OCI-LY7 (cell line): ENCODE data around the gene RAP1B. TPM values are rescaled to one million over a fixed set of nuclear protein-coding genes. Genes with fewer than 3 reads are reported as not detected.

Source experiments
- BruUV-seq: library from RNA; stranded (reverse); fragments of 400-500 nt; replicated peaks from 2 replicates; lab custom pipeline; 2021; lab: Mats Ljungman, UMichigan
- CTCF ChIA-PET: fragments of 300-600 bp; sonication (Branson Sonifier 250); formaldehyde crosslinking; loops from one replicate; lab custom pipeline; 2022; ENCODE audit warnings: antibody characterized with exemption; ENCODE audit not compliant: unreplicated experiment; lab: Charles Lee
- POLR2A ChIA-PET: fragments of 300-600 bp; sonication (Branson Sonifier 250); formaldehyde crosslinking; loops from one replicate; lab custom pipeline; 2022; ENCODE audit warnings: antibody characterized with exemption; lab: Charles Lee
- DNase-seq: peaks from one replicate; pipeline ENCODE4 v3.0.0-alpha.2; 2015; ENCODE audit warnings: low spot score
- H2AFZ ChIP-seq: fragments of 200-600 bp; sonication (generic), shearing (Covaris generic); 2 replicates; pipeline ENCODE4 v1.6.1; 2014; ENCODE audit warnings: mild to moderate bottlenecking, antibody characterized with exemption, low read length, moderate library complexity
- H3K27ac ChIP-seq: fragments of 200-600 bp; sonication (generic); 2 replicates; pipeline ENCODE4 v1.5.1; 2014; ENCODE audit warnings: mixed run types, low read depth, mild to moderate bottlenecking, moderate library complexity, low read length, inconsistent platforms; ENCODE audit not compliant: poor library complexity, severe bottlenecking
- H3K36me3 ChIP-seq: fragments of 200-600 bp; sonication (generic); 2 replicates; pipeline ENCODE4 v1.6.1; 2014; ENCODE audit warnings: mild to moderate bottlenecking, antibody characterized with exemption, low read length, moderate library complexity, mixed read lengths; ENCODE audit not compliant: insufficient read depth
- H3K4me1 ChIP-seq: fragments of 200-600 bp; sonication (generic); 2 replicates; pipeline ENCODE4 v1.5.1; 2014; ENCODE audit warnings: mild to moderate bottlenecking, low read length; ENCODE audit not compliant: insufficient read depth, poor library complexity, severe bottlenecking
- H3K4me2 ChIP-seq: fragments of 200-600 bp; sonication (generic); 2 replicates; pipeline ENCODE4 v1.6.1; 2014; ENCODE audit warnings: mild to moderate bottlenecking, low read length
- H3K4me3 ChIP-seq: fragments of 200-600 bp; sonication (generic); 2 replicates; pipeline ENCODE4 v1.5.1; 2014; ENCODE audit warnings: mild to moderate bottlenecking, low read depth, low read length; ENCODE audit not compliant: poor library complexity, severe bottlenecking
- H3K79me2 ChIP-seq: fragments of 200-600 bp; sonication (generic); 2 replicates; pipeline ENCODE4 v1.6.1; 2016; ENCODE audit warnings: low read depth, mild to moderate bottlenecking, low read length, moderate library complexity, mixed read lengths; ENCODE audit not compliant: insufficient read depth
- H3K9me2 ChIP-seq: fragments of 200-600 bp; sonication (generic); 2 replicates; pipeline ENCODE4 v1.6.1; 2016; ENCODE audit warnings: mild to moderate bottlenecking, low read length, mixed read lengths; ENCODE audit not compliant: insufficient read depth
- H3K9me3 ChIP-seq: fragments of 200-600 bp; sonication (generic); 2 replicates; pipeline ENCODE4 v1.6.1; 2014; ENCODE audit warnings: mild to moderate bottlenecking, mixed run types, low read length, mixed read lengths
- H4K20me1 ChIP-seq: fragments of 200-600 bp; sonication (generic); 2 replicates; pipeline ENCODE4 v1.6.1; 2014; ENCODE audit warnings: mild to moderate bottlenecking, antibody characterized with exemption, low read length, moderate library complexity, mixed read lengths; ENCODE audit not compliant: insufficient read depth
- CTCF ChIP-seq: fragments of 200-600 bp; sonication (generic); conservative IDR thresholded peaks from 2 replicates; pipeline ENCODE4 v1.5.1; 2014; ENCODE audit warnings: mild to moderate bottlenecking, antibody characterized with exemption, low read length, moderate library complexity, mixed read lengths
- EZH2phosphoT487 ChIP-seq: fragments of 200-600 bp; sonication (generic); IDR thresholded peaks from 2 replicates; pipeline ENCODE4 v1.6.1; 2018; ENCODE audit warnings: low read depth, borderline replicate concordance, mild to moderate bottlenecking, mixed run types, antibody characterized with exemption, low read length, moderate library complexity, mixed read lengths
- intact Hi-C: fragments of 100-400 bp; cut with micrococcal nuclease; formaldehyde crosslinking; loops from one replicate; pipeline ENCODE4 v1.10.0; 2022; ENCODE audit not compliant: unreplicated experiment
- total RNA-seq, 2 experiments: library from RNA; depleted of rRNA in 1 of 2; stranded (reverse); fragments of >200 nt in 1 of 2; shearing (Covaris generic) in 1 of 2; gene quantifications; 2 replicates each; pipeline ENCODE4 v1.2.3, GENCODE V29; 2014 to 2022

RAP1B gene
- total RNA-seq, 2 experiments from 2014 or later, result 100 to 166 TPM

- no peaks in the 10 kb centered on the region for H4K20me1 ChIP-seq
- intact Hi-C loops, result no loop called here
- H2AFZ ChIP-seq, result no peak overlapping the region
- H3K4me2 ChIP-seq, result no peak overlapping the region
- no peak overlapping the region for H3K27ac ChIP-seq
- ChIA-PET CTCF (no interaction called here), POLR2A (interaction anchor here (0.6 kb wide), 2 partner anchors 83 to 1657 kb away, joined by 3 read pairs; no protein-coding TSS in a partner anchor)
- H3K36me3 ChIP-seq, result peaks cover 6% of the 10 kb centered on the region; the same call in 1 of the 2 replicates
- DNase-seq, result peak; percentile 61
- H3K4me1 ChIP-seq, result peaks cover 23% of the 10 kb centered on the region
- H3K9me3 ChIP-seq, result peaks cover 36% of the 10 kb centered on the region
- H3K9me2 ChIP-seq, result no peaks in the 10 kb centered on the region
- H3K4me3 ChIP-seq, result no peak overlapping the region
- no TSS peak for BruUV-seq
- H3K79me2 ChIP-seq, result no peaks in the 10 kb centered on the region
- no peak for TF ChIP-seq CTCF
- TF ChIP-seq EZH2phosphoT487, result no peak
Observed at GRCh38 chr12:68589194-68589593, 21.5 kb upstream of the RAP1B start.

- Histone ChIP-seq H2AFZ (peak overlapping the region; percentile 75), H3K27ac (peak overlapping the region; percentile 78), H4K20me1 (no peaks in the 10 kb centered on the region), H3K9me3 (peaks cover 38% of the 10 kb centered on the region), H3K4me2 (peak overlapping the region; percentile 56), H3K4me1 (peaks cover 42% of the 10 kb centered on the region), H3K9me2 (no peaks in the 10 kb centered on the region), H3K4me3 (peak overlapping the region; percentile 38), H3K36me3 (peaks cover 6% of the 10 kb centered on the region; the same call in 1 of the 2 replicates), H3K79me2 (no peaks in the 10 kb centered on the region)
- POLR2A ChIA-PET, result interaction anchor here (0.7 to 6.3 kb wide), 6 partner anchors 8 to 567 kb away, joined by 3 to 64 read pairs (median 3); partner anchors contain the start of gene RAP1B
- peak; percentile 85 for DNase-seq
- no TSS peak for BruUV-seq
- TF ChIP-seq EZH2phosphoT487 (no peak), CTCF (no peak)
- CTCF ChIA-PET, result interaction anchor here (0.5 kb wide), 1 partner anchor 26 kb away, joined by 3 read pairs; no protein-coding TSS in a partner anchor
- intact Hi-C loops, result no loop called here
Observed at GRCh38 chr12:68591734-68592418, 18.8 kb upstream of the RAP1B start.

GRCh38 chr12:68595241-68595640 lies 15.5 kb upstream of the RAP1B start:
- no peak for TF ChIP-seq CTCF
- TF ChIP-seq EZH2phosphoT487, result no peak
- no peak overlapping the region for H3K27ac ChIP-seq
- no peaks in the 10 kb centered on the region for H3K79me2 ChIP-seq
- peaks cover under 1% of the 10 kb centered on the region; the same call in 1 of the 2 replicates for H3K36me3 ChIP-seq
- no peaks in the 10 kb centered on the region for H4K20me1 ChIP-seq
- ChIA-PET CTCF (interaction anchor here (0.6 kb wide), 1 partner anchor 24 kb away, joined by 3 read pairs; no protein-coding TSS in a partner anchor), POLR2A (interaction anchor here (0.9 to 6.3 kb wide), 7 partner anchors 8 to 151 kb away, joined by 3 to 64 read pairs (median 3); partner anchors contain the start of gene RAP1B)
- H3K4me3 ChIP-seq, result no peak overlapping the region
- H3K4me1 ChIP-seq, result peaks cover 42% of the 10 kb centered on the region
- H3K9me3 ChIP-seq, result peaks cover 25% of the 10 kb centered on the region
- 0 out of 2 replicates have a peak overlapping the region, but pooled peaks have one; percentile 1 for H2AFZ ChIP-seq
- BruUV-seq, result no TSS peak
- H3K9me2 ChIP-seq, result no peaks in the 10 kb centered on the region
- H3K4me2 ChIP-seq, result peak overlapping the region; percentile 1
- DNase-seq, result peak; percentile 33
- intact Hi-C loops, result no loop called here
